ENCODE data around the gene LILRB1. TPM values are rescaled to one million over a fixed set of nuclear protein-coding genes. Genes with fewer than 3 reads are reported as not detected.
A peak's percentile ranks its signal among the peaks of the same experiment; 100 is the strongest.

The LILRB1 gene
- total RNA-seq, 1 donor from 2014 or later, result not detected

DNA sequence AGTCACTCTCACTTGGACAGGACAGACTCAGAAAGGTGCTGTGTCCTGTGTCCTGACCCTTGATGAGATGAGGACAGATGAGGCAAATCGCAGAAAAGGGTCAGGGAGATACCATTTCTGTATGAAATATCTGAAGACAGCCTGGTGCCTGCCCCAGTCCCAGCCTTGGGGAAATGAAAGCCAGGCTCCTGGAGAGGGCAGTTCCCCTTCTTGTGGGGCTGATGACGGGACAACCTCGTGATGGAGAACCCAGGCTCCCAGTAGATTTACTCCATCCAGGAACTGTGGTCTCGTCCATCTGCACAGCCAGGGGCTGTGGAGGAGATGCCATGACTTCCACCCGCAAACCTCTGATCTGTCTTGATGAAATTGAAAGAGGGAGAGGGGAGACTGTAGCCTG lies 13.8 kb downstream of the LILRB1 start:
- Mint-ChIP-seq H3K9me3 (peaks cover 13% of the 10 kb centered on the region), H3K27me3 (no peaks in the 10 kb centered on the region), H3K4me1 (ENCODE audit: unreplicated experiment) (no peaks in the 10 kb centered on the region), H3K27ac (no peak overlapping the region), H3K36me3 (no peaks in the 10 kb centered on the region), H3K4me3 (no peak overlapping the region)
- TF ChIP-seq, protein P1, sequence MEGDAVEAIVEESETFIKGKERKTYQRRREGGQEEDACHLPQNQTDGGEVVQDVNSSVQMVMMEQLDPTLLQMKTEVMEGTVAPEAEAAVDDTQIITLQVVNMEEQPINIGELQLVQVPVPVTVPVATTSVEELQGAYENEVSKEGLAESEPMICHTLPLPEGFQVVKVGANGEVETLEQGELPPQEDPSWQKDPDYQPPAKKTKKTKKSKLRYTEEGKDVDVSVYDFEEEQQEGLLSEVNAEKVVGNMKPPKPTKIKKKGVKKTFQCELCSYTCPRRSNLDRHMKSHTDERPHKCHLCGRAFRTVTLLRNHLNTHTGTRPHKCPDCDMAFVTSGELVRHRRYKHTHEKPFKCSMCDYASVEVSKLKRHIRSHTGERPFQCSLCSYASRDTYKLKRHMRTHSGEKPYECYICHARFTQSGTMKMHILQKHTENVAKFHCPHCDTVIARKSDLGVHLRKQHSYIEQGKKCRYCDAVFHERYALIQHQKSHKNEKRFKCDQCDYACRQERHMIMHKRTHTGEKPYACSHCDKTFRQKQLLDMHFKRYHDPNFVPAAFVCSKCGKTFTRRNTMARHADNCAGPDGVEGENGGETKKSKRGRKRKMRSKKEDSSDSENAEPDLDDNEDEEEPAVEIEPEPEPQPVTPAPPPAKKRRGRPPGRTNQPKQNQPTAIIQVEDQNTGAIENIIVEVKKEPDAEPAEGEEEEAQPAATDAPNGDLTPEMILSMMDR (conservative IDR thresholded peaks at IDR 0.05), result no peak
- DNase-seq (ENCODE audit: extremely low spot score, unreplicated experiment), result no peak

DNA sequence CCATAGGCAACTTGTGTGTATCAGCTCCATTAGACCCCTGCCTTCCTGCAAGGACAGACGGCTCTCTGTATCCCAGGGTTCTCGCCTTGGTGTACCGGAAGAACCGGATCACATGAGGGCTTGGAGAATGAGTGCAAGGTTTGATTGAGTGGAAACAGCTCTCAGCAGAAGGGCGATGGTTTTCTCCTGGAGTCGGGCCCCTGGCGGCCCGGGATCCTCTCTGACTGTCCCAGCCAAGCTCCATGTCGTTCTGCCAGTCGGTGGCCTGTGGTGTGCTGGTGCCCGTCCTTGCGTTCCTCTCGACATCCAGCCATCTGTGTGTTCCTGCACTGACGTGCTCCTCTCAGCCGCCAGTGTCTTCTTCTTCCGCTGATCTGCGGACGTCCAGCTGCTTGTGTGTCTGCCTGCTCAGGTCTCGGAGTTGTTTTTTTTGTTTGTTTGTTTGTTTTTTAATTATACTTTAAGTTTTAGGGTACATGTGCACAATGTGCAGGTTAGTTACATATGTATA lies 16.1 kb downstream of the LILRB1 start:
- H3K4me1 Mint-ChIP-seq (ENCODE audit: unreplicated experiment), result no peaks in the 10 kb centered on the region
- no peak for DNase-seq (ENCODE audit: extremely low spot score, unreplicated experiment)
- no peaks in the 10 kb centered on the region for H3K36me3 Mint-ChIP-seq
- no peaks in the 10 kb centered on the region for H3K27me3 Mint-ChIP-seq
- H3K9me3 Mint-ChIP-seq, result peaks cover 15% of the 10 kb centered on the region
- TF ChIP-seq, protein P1 (conservative IDR thresholded peaks at IDR 0.05), result no peak
- H3K4me3 Mint-ChIP-seq, result no peak overlapping the region
- no peak overlapping the region for H3K27ac Mint-ChIP-seq

DNA sequence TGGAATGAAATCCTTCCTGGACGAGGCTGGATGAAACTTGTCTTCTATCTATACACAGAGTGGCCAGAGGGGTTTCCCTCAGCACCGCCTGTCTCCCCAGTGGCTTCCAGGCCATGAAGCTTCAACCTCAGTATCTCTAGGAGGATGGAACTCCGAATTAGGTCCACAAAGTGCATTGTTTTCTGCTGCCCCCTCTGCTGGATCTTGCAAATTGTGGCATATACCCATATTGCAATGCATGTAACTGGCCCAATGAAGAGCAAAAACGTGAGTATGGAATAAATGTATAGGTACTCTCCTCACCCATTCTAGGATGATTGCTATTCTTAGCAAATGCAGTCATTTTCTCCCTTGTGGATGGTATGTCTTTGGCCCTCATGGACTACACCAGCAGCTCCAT lies 17.8 kb downstream of the LILRB1 start:
- H3K36me3 Mint-ChIP-seq, result no peaks in the 10 kb centered on the region
- no peak for DNase-seq (ENCODE audit: extremely low spot score, unreplicated experiment)
- H3K4me3 Mint-ChIP-seq, result no peak overlapping the region
- no peak overlapping the region for H3K27ac Mint-ChIP-seq
- no peaks in the 10 kb centered on the region for H3K27me3 Mint-ChIP-seq
- TF ChIP-seq, protein P1 (conservative IDR thresholded peaks at IDR 0.05), result no peak
- no peaks in the 10 kb centered on the region for H3K4me1 Mint-ChIP-seq (ENCODE audit: unreplicated experiment)
- H3K9me3 Mint-ChIP-seq, result peaks cover 15% of the 10 kb centered on the region

DNA sequence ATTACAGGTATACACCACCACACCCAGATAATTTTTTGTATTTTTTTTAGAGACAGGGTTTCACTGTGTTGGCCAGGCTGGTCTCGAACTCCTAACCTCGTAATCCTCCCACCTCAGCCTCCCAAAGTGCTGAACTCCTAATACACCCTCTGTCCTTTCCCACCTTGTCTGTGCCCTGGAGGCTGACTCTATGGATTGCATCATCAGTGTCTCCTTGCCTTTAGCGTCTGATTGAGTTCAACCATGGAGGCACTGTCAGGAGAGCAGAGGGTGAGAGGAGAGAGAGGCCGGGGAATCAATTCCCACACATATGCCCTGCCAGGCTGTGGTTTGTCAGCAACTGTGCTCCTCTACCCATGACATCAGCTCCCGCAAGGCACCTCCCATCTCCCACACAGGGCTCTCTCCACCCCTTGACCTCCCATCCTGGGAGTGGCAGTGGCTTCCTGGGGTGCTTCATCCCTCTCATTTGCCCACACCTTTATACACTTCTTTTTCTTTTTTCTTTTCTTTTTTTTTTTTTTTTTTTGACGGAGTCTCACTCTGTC lies 19.9 kb downstream of the LILRB1 start:
- H3K27ac Mint-ChIP-seq, result no peak overlapping the region
- no peaks in the 10 kb centered on the region for H3K36me3 Mint-ChIP-seq
- DNase-seq (ENCODE audit: extremely low spot score, unreplicated experiment), result no peak
- H3K4me3 Mint-ChIP-seq, result no peak overlapping the region
- H3K4me1 Mint-ChIP-seq (ENCODE audit: unreplicated experiment), result no peaks in the 10 kb centered on the region
- peaks cover 15% of the 10 kb centered on the region for H3K9me3 Mint-ChIP-seq
- no peaks in the 10 kb centered on the region for H3K27me3 Mint-ChIP-seq
- TF ChIP-seq, protein P1 (conservative IDR thresholded peaks at IDR 0.05), result no peak

DNA sequence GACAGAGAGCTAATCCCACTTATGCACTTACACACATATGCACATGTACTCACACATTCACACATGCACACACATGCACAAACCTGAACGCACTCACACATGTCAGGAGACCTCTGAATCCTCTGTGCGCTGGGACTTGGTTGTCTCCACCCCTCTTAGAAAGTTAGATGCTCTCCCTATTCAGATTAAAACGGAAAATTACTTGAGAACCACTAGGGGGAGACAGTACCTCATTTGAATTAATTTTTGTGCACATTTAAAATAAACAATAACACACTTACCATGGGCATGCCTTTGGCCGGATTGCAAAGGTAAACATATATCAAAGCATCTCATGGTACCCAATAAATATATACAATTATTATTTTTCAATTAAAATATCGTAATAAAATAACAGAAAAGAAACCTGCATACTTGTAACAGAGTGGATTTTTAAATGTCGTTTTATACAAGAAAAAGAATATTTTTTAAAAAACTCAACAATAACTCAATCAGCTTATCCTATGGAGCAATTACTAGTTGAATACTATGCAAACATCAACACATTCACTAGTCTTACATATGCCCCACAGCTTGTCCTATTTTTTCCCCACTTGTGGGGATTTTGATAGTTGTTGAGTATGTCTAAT lies 23.0 kb downstream of the LILRB1 start:
- no peaks in the 10 kb centered on the region for H3K27me3 Mint-ChIP-seq
- no peaks in the 10 kb centered on the region for H3K36me3 Mint-ChIP-seq
- H3K9me3 Mint-ChIP-seq, result peaks cover 7% of the 10 kb centered on the region
- no peak overlapping the region for H3K27ac Mint-ChIP-seq
- TF ChIP-seq, protein P1 (conservative IDR thresholded peaks at IDR 0.05), result peak; percentile 64
- no peak overlapping the region for H3K4me3 Mint-ChIP-seq
- H3K4me1 Mint-ChIP-seq (ENCODE audit: unreplicated experiment), result no peaks in the 10 kb centered on the region
- no peak for DNase-seq (ENCODE audit: extremely low spot score, unreplicated experiment)

Data from type B pancreatic cell (in vitro differentiated cells).